NCI-H1092 treated with DMSO at 0.1 percent for 48 hours (cell line): Measurements from ENCODE around the gene GTF2A2.
A peak's percentile ranks its signal among the peaks of the same experiment; 100 is the strongest.
"Not testable (repeated sequence)": the region's sequence is repeated elsewhere in the genome, so short reads cannot be mapped to it uniquely, and the experiment has no call there.

Experiments
- DNase-seq: peaks from one replicate; lab custom pipeline; 2025; lab: John Stamatoyannopoulos, UW

GTF2A2 gene, protein sequence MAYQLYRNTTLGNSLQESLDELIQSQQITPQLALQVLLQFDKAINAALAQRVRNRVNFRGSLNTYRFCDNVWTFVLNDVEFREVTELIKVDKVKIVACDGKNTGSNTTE

GRCh38 chr15:59656897-59657634 is at the start of gene GTF2A2:
GTF2A2 (minus strand) TSS chr15:59657515; CDS start chr15:59652277, 5,238 bp downstream.
- DNase-seq, result peak; percentile 86

DNA sequence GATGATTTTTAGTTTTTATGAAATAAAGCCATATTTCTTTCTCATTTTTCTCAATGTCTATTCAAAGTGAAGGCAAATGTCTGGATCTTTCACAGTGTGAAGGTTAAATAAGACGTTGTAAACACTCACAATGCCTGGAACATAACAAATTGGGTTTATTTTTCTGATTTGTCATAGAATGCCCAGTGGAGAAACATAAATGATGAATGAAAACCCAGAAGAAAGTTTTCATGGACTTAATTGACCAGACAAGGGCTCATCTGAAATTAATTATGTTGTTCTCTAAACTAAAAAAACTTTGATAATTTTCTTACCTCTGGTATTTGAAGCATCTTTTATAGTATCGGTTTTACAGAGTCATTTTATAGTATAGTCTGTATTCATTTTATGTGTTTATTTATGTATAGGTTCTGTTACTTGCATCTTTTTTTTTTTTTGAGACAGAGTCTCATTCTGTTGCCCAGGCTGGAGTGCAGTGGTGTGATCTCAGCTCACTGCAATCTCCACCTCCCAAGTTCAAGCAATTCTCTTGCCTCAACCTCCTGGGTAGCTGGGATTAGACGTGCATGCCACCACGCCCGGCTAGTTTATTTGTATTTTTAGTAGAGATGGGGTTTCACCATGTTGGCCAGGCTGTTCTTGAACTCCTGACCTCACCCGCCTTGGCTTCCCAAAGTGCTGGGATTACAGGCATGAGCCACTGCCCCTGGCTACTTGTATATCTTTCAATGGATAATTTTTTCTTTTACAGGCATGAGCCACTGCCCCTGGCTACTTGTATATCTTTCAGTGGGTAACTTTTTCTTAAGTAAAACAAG is 46.9 kb upstream of the GTF2A2 start:
- DNase-seq, result no peak

DNA sequence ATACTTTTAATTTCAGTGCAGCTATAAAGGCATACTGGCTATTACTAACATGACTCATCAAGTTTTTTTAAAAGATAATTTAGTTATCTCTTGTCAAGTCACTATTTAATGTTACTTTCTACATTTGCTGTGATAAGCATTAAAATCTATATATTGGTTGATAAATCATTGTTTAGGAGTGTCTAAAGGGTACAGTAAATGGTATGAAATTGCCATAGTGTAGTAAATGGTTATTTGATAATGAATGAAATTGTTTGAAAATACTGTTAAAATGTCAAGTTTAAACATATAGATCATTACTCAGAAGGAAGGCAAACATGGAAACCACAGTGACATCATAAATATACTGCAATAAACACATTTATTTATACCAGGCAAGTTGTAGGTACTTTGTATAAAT is 45.0 kb upstream of the GTF2A2 start:
- DNase-seq, result no peak

GRCh38 chr15:59701880-59702279 is 44.6 kb upstream of the GTF2A2 start:
- no peak for DNase-seq

- DNase-seq, result no peak
These were observed 42.6 kb upstream of the GTF2A2 start for GRCh38 chr15:59699810-59700431.

GRCh38 chr15:59698065-59698464 is 40.8 kb upstream of the GTF2A2 start:
- not testable (repeated sequence) for DNase-seq

GRCh38 chr15:59696332-59696731 is 39.0 kb upstream of the GTF2A2 start:
- DNase-seq, result no peak

DNA sequence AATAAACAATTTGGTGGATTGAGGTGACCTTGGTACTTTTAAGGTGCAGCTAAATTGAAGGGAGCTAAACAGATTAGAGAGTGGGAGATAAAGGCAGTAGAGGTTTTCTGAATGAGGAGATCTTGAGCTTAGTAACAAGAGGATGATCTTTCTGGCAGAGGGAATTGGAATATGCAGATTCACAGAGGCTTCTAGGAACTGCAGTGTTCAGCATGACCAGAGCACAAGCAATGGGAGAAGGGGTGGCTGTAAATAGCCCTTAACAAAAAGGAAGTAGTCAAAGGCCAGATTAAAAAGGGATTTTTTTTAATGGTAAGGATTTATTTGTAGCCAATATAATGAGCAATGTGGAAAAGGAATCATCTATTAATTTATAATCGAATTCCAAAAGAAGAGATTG is 37.5 kb upstream of the GTF2A2 start:
- no peak for DNase-seq

GRCh38 chr15:59691194-59691805 is 34.0 kb upstream of the GTF2A2 start:
- peak; percentile 6 for DNase-seq

- peak; percentile 42 for DNase-seq
These were observed 32.4 kb upstream of the GTF2A2 start for GRCh38 chr15:59689626-59690236.

DNA sequence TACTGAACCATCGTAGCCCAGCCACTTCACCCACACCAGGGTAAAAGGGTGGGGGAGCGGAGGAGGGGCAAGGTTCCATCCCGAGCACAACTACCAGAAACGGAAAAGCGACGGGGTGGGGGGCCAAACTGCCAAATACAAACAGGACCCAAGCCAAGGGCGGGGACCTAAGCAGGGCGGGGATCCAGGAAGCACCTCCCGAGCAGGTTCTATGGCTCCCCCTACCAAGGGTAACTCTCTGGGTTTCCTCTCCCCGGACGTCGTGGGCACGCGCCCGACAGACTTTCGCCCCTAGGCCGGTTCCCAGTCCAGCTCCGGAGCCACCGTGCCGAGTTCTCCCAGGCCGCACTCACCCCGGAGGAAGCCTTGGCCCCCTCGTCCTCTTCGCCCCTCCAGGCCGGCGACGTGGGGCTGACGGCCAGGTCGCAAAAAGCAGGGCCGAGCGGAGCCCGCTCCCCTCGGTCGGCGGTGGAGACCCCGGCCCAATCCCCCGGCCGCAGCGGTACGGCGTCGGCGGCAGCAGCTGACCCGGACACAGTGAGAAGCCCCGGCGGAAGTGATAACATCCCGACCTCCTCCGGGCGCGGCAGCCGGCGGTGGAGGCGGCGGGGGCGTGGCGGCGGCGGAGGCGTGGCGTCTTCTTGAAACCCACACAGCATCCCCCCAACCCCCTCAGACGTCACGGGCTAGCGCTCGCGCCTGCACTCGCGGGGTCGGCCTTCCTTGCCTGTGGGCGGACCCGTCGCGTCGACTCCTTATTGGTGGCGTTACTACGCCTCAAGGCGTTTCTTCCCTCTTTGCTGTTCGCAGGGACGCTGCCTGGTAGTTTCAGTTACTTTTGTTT is 31.7 kb upstream of the GTF2A2 start, which contains the start of gene BNIP2:
Gene BNIP2 (minus strand): TSS at position 539 of the 844 bp plus-strand sequence. CDS start 6,863 bp downstream, outside the sequence.
- DNase-seq, result peak; percentile 93

GRCh38 chr15:59688423-59688781 is 31.1 kb upstream of the GTF2A2 start:
- no peak for DNase-seq

- no peak for DNase-seq
These were observed 30.5 kb upstream of the GTF2A2 start for GRCh38 chr15:59687836-59688235.

DNA sequence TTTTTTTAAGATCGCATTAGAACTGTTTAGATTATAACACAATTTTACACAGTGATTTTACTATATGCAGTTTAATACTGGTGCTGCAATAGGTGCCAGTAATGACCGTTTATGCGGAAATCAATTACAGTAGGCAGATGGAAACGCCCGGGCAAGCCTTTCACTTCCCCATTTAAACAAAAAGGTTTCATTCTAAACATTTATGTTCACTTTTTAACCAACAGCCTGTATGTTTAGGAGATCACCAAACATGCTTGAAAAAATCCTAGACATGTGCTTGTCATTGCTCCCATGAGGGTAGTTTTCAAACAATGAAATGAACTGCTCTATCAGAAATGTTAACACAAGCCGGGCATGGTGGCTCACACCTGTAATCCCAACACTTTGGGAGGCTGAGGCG is 29.1 kb upstream of the GTF2A2 start:
- DNase-seq, result no peak

DNA sequence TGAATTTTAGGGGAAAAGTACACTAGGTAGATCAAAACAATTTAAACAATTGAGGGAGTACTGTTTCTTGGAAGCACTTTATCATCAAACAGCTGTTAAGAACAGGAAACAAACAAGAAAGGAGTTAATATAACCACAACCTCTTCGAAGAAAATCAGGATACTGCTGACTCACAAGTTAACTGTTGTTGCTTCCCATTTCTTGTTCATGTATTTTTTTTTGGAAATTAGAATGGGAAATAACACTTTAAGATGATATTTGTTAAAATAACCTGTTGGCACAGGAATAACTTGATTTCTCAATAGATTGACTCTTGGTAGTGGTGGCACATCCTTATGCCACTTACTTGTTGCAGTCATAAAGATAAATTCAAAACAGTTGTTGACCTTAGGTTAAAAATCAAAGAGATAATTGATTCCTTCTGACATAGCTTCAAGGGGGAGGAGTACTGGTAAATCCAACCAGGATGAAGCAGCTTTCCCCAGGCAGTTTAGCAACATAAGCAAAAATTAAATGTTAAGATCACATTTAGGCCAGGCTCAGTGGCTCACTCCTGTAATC is 28.5 kb upstream of the GTF2A2 start:
- no peak for DNase-seq

DNA sequence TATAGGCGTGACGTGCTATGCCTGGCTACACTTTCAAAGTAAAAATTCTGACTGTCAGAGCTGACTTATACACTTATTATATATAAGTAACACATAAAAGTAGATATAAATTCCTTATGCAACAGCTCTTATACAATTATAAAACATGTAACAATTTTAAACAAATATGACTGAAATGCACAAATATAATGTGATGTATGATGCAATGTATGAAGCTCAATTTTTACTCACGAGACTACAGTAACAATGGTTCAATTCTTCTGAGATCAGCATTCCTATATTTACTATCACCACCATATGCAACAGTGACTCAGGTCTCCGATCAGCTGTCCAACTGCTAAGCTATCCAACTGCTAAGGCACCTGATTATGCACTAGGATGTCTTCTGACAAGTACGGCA is 23.6 kb upstream of the GTF2A2 start:
- no peak for DNase-seq

DNA sequence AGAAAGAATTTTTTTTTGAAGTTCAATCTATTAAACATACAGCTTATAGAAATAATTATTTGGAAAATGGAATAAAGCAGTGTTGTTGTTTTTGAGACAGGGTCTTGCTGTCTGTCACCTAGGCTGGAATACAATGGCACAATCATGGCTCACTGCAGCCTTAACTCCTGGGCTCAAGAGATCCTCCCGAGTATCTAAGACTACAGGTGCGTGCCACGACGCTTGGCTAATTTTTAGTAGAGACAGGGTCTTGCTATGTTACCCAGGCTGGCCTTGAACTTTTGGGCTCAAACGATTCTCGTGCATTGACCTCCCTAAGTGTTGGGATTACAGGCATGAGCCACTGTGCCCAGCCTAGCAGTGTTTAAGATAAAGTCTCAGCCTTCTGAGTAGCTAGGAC is 23.0 kb upstream of the GTF2A2 start:
- DNase-seq, result no peak

DNA sequence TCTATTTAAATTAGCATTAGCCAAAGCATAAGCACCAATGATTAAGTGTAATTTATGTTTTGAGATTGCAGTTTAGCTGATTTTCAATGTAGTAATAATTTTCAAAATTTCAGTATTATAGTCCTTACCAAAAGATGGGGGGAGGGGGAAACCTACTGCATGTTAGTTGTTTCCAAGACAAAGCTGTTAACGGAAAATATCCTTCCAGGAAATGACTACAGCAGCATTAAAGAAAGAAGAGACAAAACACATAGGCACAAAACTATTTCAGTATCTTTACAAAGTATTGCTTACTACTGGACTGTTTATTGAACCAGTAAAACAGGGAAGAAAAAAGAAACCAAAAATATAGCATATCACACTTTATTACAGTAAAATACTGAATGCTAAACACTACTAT is 21.3 kb upstream of the GTF2A2 start:
- DNase-seq, result no peak

DNA sequence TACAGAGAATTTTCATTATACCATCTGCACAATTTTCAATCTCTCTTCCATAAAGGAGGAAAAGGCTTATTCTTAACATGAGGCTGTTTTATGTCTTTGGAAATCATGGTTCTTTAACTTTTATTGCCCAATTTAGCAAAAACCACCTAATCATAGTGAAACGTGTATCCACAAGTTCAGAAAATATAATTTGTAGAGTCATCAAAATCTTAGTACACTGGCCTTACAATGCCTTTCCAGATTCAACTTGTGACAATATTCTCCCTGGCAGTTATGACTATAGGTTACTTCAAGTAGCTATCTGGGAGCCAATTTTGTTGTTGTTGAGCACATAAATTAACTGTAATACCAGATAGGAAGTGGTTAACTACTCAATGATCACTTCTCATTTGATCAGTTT is 20.9 kb upstream of the GTF2A2 start:
- DNase-seq, result no peak

- no peak for DNase-seq
These were observed 19.2 kb upstream of the GTF2A2 start for GRCh38 chr15:59676565-59676964.
